Esophagus squamous epithelium (tissue), 4 donors: Measurements from ENCODE around the gene UNC5B.

ENCODE experiments used
- POLR2A ChIP-seq, 4 donors: fragments of 450-650 bp; IDR thresholded peaks; one replicate each; pipeline ENCODE4 v1.6.1; 2017; ENCODE audit warnings: antibody characterized with exemption in 4 of 4, mild to moderate bottlenecking in 4 of 4, moderate library complexity in 3 of 4
- TF ChIP-seq, protein P1 (sequence below), 6 experiments: fragments of 450-650 bp in 4 of 6; fragments of 200-600 bp in 2 of 6; sonication (generic) in 2 of 6; IDR thresholded peaks; one replicate each; pipeline ENCODE4 v1.5.1; 2016 to 2019; ENCODE audit warnings: antibody characterized with exemption in 6 of 6, mild to moderate bottlenecking in 4 of 6, moderate library complexity in 4 of 6

DNA sequence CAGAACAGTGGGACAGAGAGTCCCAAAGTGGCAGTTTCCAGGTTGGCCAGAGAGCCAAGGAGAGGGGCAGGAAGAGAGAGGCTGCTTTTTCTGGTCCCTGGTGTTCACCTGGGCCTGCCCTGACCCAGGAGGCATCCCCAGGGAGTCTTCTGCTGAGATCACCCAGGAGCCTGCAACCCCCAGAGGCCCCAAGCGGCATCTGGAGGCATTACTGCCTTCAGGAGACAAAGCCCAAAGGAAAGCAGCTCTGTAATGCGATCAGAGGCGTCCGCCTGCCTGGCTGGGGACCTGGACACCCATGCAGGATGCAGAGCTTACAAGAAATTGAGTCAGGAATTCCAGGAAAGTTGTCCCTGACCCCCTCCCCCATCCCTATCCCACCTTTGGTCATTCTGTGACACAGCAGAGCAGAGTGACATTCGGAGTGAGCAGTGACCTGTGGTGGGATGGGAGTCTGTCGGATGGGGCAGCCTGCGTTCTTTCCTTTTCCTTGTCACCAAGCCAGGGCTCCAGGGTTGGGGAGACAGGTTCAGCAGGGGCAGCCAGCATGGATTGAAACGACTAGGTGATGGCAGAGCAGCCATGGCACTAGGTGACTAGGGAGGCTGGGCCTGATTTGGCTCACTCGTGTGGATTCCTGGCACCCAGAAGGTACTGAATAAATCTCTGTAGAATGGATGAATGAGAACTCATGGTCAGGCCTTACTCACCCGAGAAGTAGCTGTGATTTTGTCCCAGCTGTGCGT is 10.4 kb downstream of the UNC5B start:
- TF ChIP-seq, protein P1, sequence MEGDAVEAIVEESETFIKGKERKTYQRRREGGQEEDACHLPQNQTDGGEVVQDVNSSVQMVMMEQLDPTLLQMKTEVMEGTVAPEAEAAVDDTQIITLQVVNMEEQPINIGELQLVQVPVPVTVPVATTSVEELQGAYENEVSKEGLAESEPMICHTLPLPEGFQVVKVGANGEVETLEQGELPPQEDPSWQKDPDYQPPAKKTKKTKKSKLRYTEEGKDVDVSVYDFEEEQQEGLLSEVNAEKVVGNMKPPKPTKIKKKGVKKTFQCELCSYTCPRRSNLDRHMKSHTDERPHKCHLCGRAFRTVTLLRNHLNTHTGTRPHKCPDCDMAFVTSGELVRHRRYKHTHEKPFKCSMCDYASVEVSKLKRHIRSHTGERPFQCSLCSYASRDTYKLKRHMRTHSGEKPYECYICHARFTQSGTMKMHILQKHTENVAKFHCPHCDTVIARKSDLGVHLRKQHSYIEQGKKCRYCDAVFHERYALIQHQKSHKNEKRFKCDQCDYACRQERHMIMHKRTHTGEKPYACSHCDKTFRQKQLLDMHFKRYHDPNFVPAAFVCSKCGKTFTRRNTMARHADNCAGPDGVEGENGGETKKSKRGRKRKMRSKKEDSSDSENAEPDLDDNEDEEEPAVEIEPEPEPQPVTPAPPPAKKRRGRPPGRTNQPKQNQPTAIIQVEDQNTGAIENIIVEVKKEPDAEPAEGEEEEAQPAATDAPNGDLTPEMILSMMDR (IDR thresholded peaks at IDR 0.05) = no peak
- no peak for TF ChIP-seq POLR2A (IDR thresholded peaks at IDR 0.05)
